WERI-Rb-1 (cell line): Measurements from ENCODE around the gene ABI3BP.

Experiments
- DNase-seq: peaks from one replicate; pipeline ENCODE4 v3.0.0-alpha.2; 2020
- H3K27ac ChIP-seq: fragments of 250-450 bp; sonication (Bioruptor Pico); 2 replicates; pipeline ENCODE4 v1.5.1; 2020; ENCODE audit warnings: mild to moderate bottlenecking, moderate library complexity
- H3K27me3 ChIP-seq: fragments of 250-450 bp; sonication (Bioruptor Pico); 2 replicates; pipeline ENCODE4 v1.5.1; 2021; ENCODE audit warnings: mild to moderate bottlenecking, low read depth, moderate library complexity; ENCODE audit not compliant: insufficient read depth, severe bottlenecking
- H3K36me3 ChIP-seq: fragments of 250-450 bp; sonication (Bioruptor Pico); 2 replicates; pipeline ENCODE4 v1.5.1; 2020; ENCODE audit warnings: mild to moderate bottlenecking, moderate library complexity
- H3K4me3 ChIP-seq: 2 replicates; pipeline ENCODE4 v1.5.1; 2011; ENCODE audit warnings: low read depth, mild to moderate bottlenecking, control low read depth, low read length
- H3K9me3 ChIP-seq: fragments of 250-450 bp; sonication (Bioruptor Pico); 2 replicates; pipeline ENCODE4 v1.5.1; 2021; ENCODE audit warnings: mild to moderate bottlenecking, moderate library complexity; ENCODE audit not compliant: severe bottlenecking
- TF ChIP-seq, protein P1 (sequence below): IDR thresholded peaks from 2 replicates; pipeline ENCODE4 v1.5.1; 2011; ENCODE audit warnings: low read depth, mild to moderate bottlenecking, control low read depth, inconsistent platforms, low read length

Gene ABI3BP

DNA sequence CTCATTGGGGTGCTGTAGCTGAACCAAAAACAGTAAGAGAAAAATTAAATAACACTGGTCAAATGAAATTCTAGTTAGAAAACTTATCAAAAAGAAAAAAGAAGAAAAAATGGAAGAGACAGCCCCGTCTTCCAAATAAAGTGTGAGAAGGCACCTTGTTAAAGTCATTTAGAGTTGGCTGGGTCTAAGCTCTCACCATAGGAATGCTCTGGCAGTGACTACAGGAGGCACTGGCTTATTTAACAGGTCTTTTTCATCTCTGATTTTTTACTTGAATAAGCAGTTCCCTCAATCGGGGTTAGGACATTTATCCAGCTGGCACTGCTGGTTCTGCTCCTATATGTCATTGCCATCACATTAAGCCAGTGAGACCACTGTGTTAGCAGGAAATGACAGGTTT lies 1.6 kb upstream of the ABI3BP start:
- H3K36me3 ChIP-seq = no peaks in the 10 kb centered on the region
- TF ChIP-seq, protein P1, sequence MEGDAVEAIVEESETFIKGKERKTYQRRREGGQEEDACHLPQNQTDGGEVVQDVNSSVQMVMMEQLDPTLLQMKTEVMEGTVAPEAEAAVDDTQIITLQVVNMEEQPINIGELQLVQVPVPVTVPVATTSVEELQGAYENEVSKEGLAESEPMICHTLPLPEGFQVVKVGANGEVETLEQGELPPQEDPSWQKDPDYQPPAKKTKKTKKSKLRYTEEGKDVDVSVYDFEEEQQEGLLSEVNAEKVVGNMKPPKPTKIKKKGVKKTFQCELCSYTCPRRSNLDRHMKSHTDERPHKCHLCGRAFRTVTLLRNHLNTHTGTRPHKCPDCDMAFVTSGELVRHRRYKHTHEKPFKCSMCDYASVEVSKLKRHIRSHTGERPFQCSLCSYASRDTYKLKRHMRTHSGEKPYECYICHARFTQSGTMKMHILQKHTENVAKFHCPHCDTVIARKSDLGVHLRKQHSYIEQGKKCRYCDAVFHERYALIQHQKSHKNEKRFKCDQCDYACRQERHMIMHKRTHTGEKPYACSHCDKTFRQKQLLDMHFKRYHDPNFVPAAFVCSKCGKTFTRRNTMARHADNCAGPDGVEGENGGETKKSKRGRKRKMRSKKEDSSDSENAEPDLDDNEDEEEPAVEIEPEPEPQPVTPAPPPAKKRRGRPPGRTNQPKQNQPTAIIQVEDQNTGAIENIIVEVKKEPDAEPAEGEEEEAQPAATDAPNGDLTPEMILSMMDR = no peak
- no peaks in the 10 kb centered on the region for H3K27me3 ChIP-seq
- H3K9me3 ChIP-seq = no peaks in the 10 kb centered on the region
- no peak for DNase-seq
- H3K4me3 ChIP-seq = no peak overlapping the region
- H3K27ac ChIP-seq = no peak overlapping the region

DNA sequence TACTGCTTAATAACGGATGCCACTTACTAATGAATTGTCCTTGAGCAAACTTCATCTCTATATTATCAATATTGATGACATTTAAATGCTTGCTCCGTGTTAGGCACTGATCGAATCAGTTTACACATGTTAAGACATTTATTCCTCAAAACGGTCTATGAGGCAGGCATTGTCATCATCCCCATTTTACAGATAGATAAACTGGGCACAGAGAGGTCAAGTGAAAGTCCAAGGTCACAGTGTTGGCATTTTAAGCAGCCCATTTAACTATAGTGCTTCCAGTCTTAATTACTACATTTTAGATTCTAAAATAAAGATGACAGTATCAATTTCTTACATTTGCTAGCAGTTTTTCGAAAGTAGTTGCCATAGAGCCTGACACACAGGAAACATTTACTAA lies 966 bp upstream of the ABI3BP start:
- H3K27me3 ChIP-seq = no peaks in the 10 kb centered on the region
- TF ChIP-seq, protein P1 = no peak

DNA sequence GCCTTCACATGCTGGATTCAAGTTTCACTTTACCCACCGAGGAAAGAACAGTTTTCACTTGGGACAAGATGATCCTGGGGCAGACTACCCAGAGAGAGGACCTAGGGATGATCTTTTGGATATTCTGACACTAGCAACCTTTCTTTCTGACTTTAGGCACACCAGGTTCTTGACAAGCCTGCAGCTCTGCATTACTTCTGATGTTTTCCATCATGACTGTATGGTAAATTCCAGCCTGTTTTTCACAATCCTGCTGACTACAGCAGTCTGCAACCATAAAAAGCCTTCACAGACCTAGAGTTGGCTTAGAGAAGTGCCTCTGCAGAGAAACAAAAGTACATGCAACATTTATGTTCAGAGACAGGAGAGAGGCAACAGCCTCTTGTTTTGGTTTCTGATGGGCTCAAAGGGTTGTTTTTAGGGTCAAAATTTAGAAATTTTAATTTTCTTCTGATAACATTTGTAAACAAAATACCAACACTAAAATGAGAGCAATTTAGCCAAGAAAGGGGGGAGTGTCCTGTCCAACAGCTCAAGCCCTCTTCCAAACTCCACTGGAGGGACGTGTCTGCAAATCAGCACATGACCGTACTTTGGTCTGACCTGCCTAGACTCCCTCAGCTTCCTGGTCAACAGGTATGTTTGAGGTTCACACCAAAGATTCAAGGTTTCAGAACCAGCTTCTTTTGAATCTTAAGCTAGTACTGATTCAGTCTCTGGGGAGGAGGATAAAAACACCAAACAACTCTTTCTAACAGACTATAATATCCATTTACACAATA lies 799 bp downstream of the ABI3BP start:
- Histone ChIP-seq H3K27ac (no peak overlapping the region), H3K9me3 (no peaks in the 10 kb centered on the region), H3K36me3 (no peaks in the 10 kb centered on the region), H3K4me3 (no peak overlapping the region), H3K27me3 (no peaks in the 10 kb centered on the region)
- DNase-seq = no peak
- TF ChIP-seq, protein P1 = no peak

More for the DNA sequence above, 966 bp upstream of the ABI3BP start:
- no peak overlapping the region for H3K4me3 ChIP-seq
- H3K36me3 ChIP-seq = no peaks in the 10 kb centered on the region
- H3K9me3 ChIP-seq = no peaks in the 10 kb centered on the region
- DNase-seq = no peak
- H3K27ac ChIP-seq = no peak overlapping the region

DNA sequence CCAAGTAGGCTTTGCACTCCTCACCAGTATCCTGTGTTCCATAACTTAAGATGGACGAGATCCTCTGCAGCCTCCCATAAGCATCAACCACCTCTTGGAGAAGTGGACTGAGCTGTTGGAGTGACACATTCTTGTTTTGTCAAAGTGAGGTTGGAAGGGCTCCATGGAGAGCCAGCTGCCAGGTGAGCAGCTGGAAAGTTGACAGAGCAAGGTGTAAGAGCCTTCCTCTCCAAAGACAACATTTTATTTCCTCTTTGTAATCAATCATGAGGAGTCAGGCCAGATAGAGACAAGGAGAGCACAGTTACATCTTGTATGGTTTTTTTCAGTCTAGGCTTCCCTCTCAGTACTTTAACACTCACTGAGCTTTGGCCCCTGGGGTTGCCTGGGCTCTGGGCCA lies 5.1 kb downstream of the ABI3BP start:
- TF ChIP-seq, protein P1 = no peak
- Histone ChIP-seq H3K9me3 (no peaks in the 10 kb centered on the region), H3K4me3 (no peak overlapping the region), H3K27ac (no peak overlapping the region), H3K36me3 (no peaks in the 10 kb centered on the region), H3K27me3 (no peaks in the 10 kb centered on the region)
- no peak for DNase-seq

DNA sequence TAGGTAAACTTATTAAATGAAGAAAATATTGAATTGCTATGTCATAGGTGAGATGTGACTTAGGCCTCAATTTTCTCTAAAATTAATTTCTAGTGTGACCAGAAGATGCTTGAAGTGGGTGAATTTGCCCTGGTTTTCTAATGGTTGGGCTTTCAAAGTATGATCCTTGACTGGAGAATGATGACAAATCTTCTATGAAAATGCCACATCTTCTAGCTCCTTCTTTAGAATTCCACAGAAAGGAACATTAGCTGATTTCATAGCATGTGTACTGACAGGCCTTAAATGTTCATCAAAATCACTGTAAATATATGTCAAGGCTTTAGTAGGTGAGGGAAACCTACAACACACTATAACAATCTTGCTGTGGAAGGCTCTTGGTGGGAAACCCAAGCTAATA lies 8.9 kb downstream of the ABI3BP start:
- DNase-seq = no peak
- TF ChIP-seq, protein P1 = no peak
- Histone ChIP-seq H3K27me3 (no peaks in the 10 kb centered on the region), H3K4me3 (no peak overlapping the region), H3K9me3 (no peaks in the 10 kb centered on the region), H3K36me3 (no peaks in the 10 kb centered on the region), H3K27ac (no peak overlapping the region)

DNA sequence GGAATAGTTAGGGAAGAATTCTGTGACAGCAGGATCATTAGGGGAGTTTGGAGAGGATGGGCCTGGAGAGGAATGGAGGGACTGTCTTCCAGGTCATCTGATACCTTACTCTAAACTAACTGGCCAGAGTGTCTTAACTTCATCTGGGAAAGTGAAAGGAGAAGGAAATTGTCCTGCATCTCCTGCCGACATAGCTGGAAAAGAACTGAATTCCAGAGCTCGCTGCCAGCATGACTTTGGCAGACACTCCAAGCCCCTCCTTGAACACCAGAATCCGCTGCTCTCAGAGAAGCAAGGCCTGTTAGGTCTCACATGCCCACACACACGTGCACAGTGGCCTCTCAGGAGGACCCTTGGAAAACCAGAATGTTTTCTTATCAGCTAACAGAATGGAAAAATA lies 10.5 kb downstream of the ABI3BP start:
- Histone ChIP-seq H3K9me3 (no peaks in the 10 kb centered on the region), H3K27ac (no peak overlapping the region), H3K27me3 (no peaks in the 10 kb centered on the region), H3K36me3 (no peaks in the 10 kb centered on the region), H3K4me3 (no peak overlapping the region)
- TF ChIP-seq, protein P1 = no peak
- DNase-seq = no peak
